ENCODE data around the gene DYRK2. TPM values are rescaled to one million over a fixed set of nuclear protein-coding genes. Genes with fewer than 3 reads are reported as not detected.
"Not testable (repeated sequence)": the region's sequence is repeated elsewhere in the genome, so short reads cannot be mapped to it uniquely, and the experiment has no call there.

Gene DYRK2
- total RNA-seq, 4 donors from 2014 or later: 8.0 to 16.0 (median 13.2) TPM

DNA sequence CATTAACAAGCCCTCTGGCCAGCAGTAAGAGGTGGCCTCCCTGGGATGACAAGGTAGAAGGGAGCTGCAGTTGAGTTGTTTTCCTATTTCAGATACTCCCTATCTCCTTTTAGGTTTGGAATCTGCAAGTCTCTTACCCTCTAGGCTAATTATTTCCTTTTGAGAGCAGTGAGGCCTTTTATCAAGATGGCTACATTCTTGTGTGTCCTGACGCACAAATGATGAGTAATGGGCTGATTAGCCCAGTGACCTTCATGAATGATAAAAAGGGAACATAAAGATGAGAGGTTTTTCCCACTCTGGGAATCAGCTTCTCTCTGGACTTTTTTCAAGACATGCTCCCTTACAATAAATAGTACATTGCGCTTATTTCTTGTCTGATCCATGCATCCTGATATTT is 22.9 kb downstream of the DYRK2 start:
- WGBS, 2 donors: 87 to 88% methylated on average over 2 of the region's 2 CpGs
- no peak overlapping the region for H3K4me3 ChIP-seq (ENCODE audit: low read depth, poor library complexity, severe bottlenecking)
- intact Hi-C loops (cut with DNase I; ENCODE audit: low total_unique reads): no loop called here
- DNase-seq (ENCODE audit: low spot score in 2 of 2): no peak
- TF ChIP-seq POLR2A (IDR thresholded peaks at IDR 0.05): no peak
- TF ChIP-seq, protein P1, sequence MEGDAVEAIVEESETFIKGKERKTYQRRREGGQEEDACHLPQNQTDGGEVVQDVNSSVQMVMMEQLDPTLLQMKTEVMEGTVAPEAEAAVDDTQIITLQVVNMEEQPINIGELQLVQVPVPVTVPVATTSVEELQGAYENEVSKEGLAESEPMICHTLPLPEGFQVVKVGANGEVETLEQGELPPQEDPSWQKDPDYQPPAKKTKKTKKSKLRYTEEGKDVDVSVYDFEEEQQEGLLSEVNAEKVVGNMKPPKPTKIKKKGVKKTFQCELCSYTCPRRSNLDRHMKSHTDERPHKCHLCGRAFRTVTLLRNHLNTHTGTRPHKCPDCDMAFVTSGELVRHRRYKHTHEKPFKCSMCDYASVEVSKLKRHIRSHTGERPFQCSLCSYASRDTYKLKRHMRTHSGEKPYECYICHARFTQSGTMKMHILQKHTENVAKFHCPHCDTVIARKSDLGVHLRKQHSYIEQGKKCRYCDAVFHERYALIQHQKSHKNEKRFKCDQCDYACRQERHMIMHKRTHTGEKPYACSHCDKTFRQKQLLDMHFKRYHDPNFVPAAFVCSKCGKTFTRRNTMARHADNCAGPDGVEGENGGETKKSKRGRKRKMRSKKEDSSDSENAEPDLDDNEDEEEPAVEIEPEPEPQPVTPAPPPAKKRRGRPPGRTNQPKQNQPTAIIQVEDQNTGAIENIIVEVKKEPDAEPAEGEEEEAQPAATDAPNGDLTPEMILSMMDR (IDR thresholded peaks at IDR 0.05): no peak

DNA sequence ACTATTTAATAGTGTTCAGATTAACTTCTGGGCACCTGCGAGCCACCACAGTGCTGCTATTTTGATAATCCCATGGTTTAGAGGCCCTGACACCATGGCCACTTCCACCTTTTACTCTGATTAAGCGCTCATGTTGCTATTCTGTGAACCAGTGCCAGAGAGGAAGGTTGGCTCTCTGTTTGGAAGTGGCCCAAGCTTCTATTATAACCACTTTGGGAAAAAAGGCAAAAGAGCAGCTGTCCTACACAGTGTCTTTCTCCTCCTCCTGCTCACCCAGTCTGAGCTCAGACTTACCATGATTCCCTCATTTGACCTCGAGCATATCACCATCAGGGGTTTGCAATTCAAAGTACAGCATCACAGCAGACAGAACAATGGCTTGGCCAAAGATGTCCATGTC is 23.3 kb downstream of the DYRK2 start:
- intact Hi-C loops (cut with DNase I; ENCODE audit: low total_unique reads): no loop called here
- no peak for DNase-seq (ENCODE audit: low spot score in 2 of 2)
- H3K4me3 ChIP-seq (ENCODE audit: low read depth, poor library complexity, severe bottlenecking): no peak overlapping the region
- TF ChIP-seq, protein P1 (IDR thresholded peaks at IDR 0.05): no peak
- TF ChIP-seq POLR2A (IDR thresholded peaks at IDR 0.05): no peak
- 87 to 91% methylated on average over 3 of the region's 3 CpGs for WGBS, 2 donors

DNA sequence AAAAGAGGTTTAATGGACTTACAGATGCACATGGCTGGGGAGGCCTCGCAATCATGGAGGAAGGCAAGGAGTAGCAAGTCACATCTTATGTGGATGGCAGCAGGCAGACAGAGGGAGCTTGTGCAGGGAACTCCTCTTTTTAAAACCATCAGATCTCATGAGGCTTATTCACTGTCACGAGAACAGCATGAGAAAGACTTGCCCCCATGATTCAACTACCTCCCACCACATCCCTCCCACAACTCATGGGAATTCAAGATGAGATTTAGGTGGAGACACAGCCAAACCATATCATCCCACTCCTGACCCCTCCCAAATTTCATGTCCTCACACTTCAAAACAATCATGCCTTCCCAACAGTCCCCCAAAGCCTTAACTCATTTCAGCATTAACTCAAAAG is 24.0 kb downstream of the DYRK2 start:
- H3K4me3 ChIP-seq (ENCODE audit: low read depth, poor library complexity, severe bottlenecking); DNase-seq (ENCODE audit: low spot score in 2 of 2); intact Hi-C loops (cut with DNase I; ENCODE audit: low total_unique reads): not testable (repeated sequence)
- WGBS, 2 donors: 86 to 94% methylated on average over 2 of the region's 2 CpGs

DNA sequence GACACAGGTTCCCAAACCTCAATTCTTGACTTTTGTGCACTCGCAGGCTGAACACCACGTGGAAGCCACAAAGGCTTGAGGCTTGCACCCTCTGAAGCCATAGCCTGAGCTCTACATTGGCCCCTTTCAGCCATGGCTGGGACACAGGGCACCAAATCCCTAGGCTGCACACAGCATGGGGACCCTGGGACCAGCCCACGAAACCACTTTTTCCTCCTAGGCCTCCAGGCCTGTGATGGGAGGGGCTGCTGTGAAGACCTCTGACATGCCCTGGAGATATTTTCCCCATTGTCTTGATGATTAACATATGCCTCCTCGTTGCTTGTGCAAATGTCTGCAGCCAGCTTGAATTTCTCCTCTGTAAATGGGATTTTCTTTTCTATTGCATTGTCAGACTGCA is 25.0 kb downstream of the DYRK2 start:
- intact Hi-C loops (cut with DNase I; ENCODE audit: low total_unique reads); DNase-seq (ENCODE audit: low spot score in 2 of 2); H3K4me3 ChIP-seq (ENCODE audit: low read depth, poor library complexity, severe bottlenecking): not testable (repeated sequence)
- WGBS, 2 donors: 85 to 91% methylated on average over 4 of the region's 4 CpGs

DNA sequence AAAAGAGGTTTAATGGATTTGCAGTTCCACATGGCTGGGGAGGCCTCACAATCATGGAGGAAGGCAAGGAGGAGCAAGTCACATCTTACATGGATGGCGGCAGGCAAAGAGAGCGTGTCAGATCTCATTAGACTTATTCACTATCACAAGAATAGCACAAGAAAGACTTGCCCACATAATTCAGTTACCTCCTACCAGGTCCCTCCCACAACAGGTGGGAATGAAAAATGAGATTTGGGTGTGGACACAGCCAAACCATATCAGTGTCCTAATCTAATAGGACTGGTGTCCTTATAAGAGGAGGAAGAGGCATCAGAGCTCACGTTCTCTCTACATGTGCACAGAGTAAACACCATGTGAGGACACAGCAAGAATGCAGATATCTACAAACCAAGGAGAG is 25.9 kb downstream of the DYRK2 start:
- WGBS, 2 donors: 95 to 96% methylated on average over 3 of the region's 3 CpGs
- no peak overlapping the region for H3K4me3 ChIP-seq (ENCODE audit: low read depth, poor library complexity, severe bottlenecking)
- intact Hi-C loops (cut with DNase I; ENCODE audit: low total_unique reads): no loop called here
- DNase-seq (ENCODE audit: low spot score in 2 of 2): no peak
- no peak for TF ChIP-seq POLR2A (IDR thresholded peaks at IDR 0.05)
- TF ChIP-seq, protein P1 (IDR thresholded peaks at IDR 0.05): no peak

DNA sequence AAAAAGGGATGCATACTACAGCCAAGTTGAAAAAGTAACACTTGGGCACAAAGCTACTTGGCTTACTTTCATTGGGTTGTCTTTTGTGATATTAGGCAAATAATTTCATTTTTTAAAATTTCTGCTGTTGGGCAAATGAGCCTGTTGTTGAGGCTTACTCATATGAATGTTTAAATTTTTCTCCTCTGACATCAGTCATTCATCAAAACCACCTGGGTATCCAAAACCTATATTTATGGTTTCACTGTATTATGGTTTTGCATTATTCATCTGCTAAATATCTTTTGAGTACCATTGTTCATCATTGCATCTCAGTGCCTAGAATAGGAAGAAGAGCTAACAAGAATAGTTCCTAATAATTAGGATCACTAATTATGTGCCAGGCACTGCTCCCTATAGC is 28.1 kb downstream of the DYRK2 start:
- intact Hi-C loops (cut with DNase I; ENCODE audit: low total_unique reads): no loop called here
- DNase-seq (ENCODE audit: low spot score in 2 of 2): no peak
- H3K4me3 ChIP-seq (ENCODE audit: low read depth, poor library complexity, severe bottlenecking): no peak overlapping the region
- TF ChIP-seq, protein P1 (IDR thresholded peaks at IDR 0.05): no peak
- no peak for TF ChIP-seq POLR2A (IDR thresholded peaks at IDR 0.05)

DNA sequence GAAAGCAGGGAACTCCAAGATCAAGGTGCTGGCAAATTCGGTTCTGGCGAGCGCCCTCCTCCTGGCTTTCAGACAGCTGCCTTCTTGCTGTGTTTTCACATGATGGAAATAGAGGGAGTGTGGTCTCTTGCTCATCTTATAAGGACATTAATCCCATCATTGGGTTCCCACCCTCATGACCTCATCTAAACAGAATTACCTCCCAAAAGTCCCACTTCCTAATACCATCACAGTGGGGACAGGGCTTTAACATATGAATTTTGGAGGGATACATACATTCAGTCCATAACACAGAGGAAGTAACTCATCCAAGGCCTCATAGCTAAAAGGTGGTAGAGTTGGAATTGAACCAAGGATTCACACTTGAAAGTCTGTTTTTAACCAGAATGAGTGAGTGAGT is 28.6 kb downstream of the DYRK2 start:
- TF ChIP-seq, protein P1 (IDR thresholded peaks at IDR 0.05): no peak
- no peak for TF ChIP-seq POLR2A (IDR thresholded peaks at IDR 0.05)
- 91 to 96% methylated on average over 3 of the region's 3 CpGs for WGBS, 2 donors
- intact Hi-C loops (cut with DNase I; ENCODE audit: low total_unique reads): no loop called here
- H3K4me3 ChIP-seq (ENCODE audit: low read depth, poor library complexity, severe bottlenecking): no peak overlapping the region
- DNase-seq (ENCODE audit: low spot score in 2 of 2): no peak
